ENCODE measurements around the gene SF1. TPM values are rescaled to one million over a fixed set of nuclear protein-coding genes. Genes with fewer than 3 reads are reported as not detected.
A peak's percentile ranks its signal among the peaks of the same experiment; 100 is the strongest.

Gene SF1
- total and polyA plus RNA-seq, 2 of the 8 experiments (the other 6 are each of a cell fraction or from before 2014, with no cell fraction given) = 72.7 to 353 TPM

DNA sequence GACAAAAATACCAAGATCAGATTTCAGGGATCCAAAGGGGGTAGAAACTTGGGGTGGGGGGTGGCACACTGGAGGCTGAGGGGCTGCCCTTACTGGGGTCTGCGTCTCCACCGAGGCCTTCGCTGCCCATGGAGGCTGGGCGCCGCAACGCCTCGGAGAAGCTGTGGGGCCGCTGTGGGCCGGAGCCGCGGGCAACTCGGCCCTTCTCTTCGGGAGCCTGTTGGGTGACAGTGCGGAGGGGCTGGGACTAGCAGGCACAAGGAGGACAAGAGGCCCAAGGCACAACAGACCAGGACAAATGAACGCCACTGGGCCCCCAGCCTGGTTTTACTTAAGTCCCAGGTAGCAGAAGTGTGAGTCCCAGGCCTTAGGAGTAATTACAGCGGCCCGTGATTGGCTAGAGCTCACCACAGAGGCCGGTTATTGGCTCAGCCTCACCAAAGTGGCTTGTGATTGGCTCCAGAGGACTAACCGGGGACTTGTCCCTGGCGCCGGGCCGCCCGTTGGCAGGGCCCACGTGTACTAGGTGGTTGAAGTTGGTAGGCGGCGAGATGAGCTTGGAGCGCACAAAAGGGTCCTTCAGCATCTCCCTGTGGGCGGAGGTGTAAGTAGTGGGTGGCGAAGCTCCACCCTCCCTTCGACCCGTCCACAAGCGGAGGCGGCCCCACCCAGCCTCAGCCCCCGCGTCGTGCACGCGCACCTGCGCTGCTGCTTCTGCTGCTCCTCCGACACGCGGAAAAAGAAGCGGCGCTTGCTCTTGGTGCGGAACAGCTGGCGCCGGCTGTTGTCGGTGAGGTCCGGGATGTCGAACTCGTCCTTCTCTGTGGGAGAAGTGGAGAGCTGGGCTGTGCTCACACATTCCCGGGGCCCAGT lies 48.5 kb upstream of the SF1 start (continued):
- TF ChIP-seq, protein P1, sequence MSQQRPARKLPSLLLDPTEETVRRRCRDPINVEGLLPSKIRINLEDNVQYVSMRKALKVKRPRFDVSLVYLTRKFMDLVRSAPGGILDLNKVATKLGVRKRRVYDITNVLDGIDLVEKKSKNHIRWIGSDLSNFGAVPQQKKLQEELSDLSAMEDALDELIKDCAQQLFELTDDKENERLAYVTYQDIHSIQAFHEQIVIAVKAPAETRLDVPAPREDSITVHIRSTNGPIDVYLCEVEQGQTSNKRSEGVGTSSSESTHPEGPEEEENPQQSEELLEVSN (IDR thresholded peaks at IDR 0.05) = 0 out of 2 replicates have a peak, but pooled peaks have one; percentile 21
- no peak for TF ChIP-seq TAF7 (optimal IDR thresholded peaks at IDR 0.05; ENCODE audit: borderline replicate concordance, low read depth, low read length)
- TF ChIP-seq RFX5 (IDR thresholded peaks at IDR 0.05; ENCODE audit: borderline replicate concordance, low read depth, low read length) = no peak
- no peak for TF ChIP-seq TCF12 (IDR thresholded peaks at IDR 0.05; ENCODE audit: low read depth, low read length)
- no peak for TF ChIP-seq POU5F1 (IDR thresholded peaks at IDR 0.05; ENCODE audit: low read depth, low read length)
- TF ChIP-seq, protein P2, sequence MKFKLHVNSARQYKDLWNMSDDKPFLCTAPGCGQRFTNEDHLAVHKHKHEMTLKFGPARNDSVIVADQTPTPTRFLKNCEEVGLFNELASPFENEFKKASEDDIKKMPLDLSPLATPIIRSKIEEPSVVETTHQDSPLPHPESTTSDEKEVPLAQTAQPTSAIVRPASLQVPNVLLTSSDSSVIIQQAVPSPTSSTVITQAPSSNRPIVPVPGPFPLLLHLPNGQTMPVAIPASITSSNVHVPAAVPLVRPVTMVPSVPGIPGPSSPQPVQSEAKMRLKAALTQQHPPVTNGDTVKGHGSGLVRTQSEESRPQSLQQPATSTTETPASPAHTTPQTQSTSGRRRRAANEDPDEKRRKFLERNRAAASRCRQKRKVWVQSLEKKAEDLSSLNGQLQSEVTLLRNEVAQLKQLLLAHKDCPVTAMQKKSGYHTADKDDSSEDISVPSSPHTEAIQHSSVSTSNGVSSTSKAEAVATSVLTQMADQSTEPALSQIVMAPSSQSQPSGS (IDR thresholded peaks at IDR 0.05; ENCODE audit: low read length) = no peak
- TF ChIP-seq, protein P3, sequence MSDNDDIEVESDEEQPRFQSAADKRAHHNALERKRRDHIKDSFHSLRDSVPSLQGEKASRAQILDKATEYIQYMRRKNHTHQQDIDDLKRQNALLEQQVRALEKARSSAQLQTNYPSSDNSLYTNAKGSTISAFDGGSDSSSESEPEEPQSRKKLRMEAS (IDR thresholded peaks at IDR 0.05) = no peak
- TF ChIP-seq BRCA1 (IDR thresholded peaks at IDR 0.05; ENCODE audit: low read depth, low read length) = no peak
- no peak for TF ChIP-seq CBX5 (IDR thresholded peaks at IDR 0.05; ENCODE audit: low read depth, low read length)
- TF ChIP-seq, protein P4, sequence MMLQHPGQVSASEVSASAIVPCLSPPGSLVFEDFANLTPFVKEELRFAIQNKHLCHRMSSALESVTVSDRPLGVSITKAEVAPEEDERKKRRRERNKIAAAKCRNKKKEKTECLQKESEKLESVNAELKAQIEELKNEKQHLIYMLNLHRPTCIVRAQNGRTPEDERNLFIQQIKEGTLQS (IDR thresholded peaks at IDR 0.05; ENCODE audit: insufficient read depth, low read depth, low read length) = no peak
- no peak for TF ChIP-seq CREB1 (IDR thresholded peaks at IDR 0.05)
- no peak for TF ChIP-seq NRF1 (IDR thresholded peaks at IDR 0.05; ENCODE audit: low read depth, low read length)
- no peak for TF ChIP-seq KDM4A (IDR thresholded peaks at IDR 0.05; ENCODE audit: low read depth, low read length, severe bottlenecking)
- no peak for TF ChIP-seq EZH2 (IDR thresholded peaks at IDR 0.05; ENCODE audit: low read depth, low read length, severe bottlenecking)
- TF ChIP-seq SP1 (IDR thresholded peaks at IDR 0.05; ENCODE audit: low read depth, low read length) = peak; percentile 72
- no peak for TF ChIP-seq PHF8 (conservative IDR thresholded peaks at IDR 0.05; ENCODE audit: low read depth, low read length)

Measured in H1 (cell line).